Endodermal cell (in vitro differentiated cells): ENCODE results near the gene HIRA. TPM values are rescaled to one million over a fixed set of nuclear protein-coding genes. Genes with fewer than 3 reads are reported as not detected.

Source experiments
- DNase-seq: peaks from one replicate; pipeline ENCODE4 v3.0.0-alpha.2; 2017
- H3K27ac ChIP-seq: 2 replicates; pipeline ENCODE4 v1.5.1; 2013; ENCODE audit warnings: mild to moderate bottlenecking, low read depth, low read length, moderate library complexity
- H3K27me3 ChIP-seq: 2 replicates; pipeline ENCODE4 v1.6.1; 2013; ENCODE audit warnings: mild to moderate bottlenecking, low read length, moderate library complexity; ENCODE audit not compliant: insufficient read depth, control insufficient read depth, poor library complexity, severe bottlenecking
- H3K36me3 ChIP-seq: 2 replicates; pipeline ENCODE4 v1.7.0; 2013; ENCODE audit warnings: mild to moderate bottlenecking, low read length, moderate library complexity; ENCODE audit not compliant: control insufficient read depth, insufficient read depth
- H3K4me1 ChIP-seq: one replicate; pipeline ENCODE4 v1.7.0; 2013; ENCODE audit warnings: low read length; ENCODE audit not compliant: control insufficient read depth, insufficient read depth
- H3K4me3 ChIP-seq: 2 replicates; pipeline ENCODE4 v1.5.1; 2013; ENCODE audit warnings: mild to moderate bottlenecking, low read length, moderate library complexity
- H3K9ac ChIP-seq: 2 replicates; pipeline ENCODE4 v1.6.1; 2013; ENCODE audit warnings: mild to moderate bottlenecking, low read length, moderate library complexity; ENCODE audit not compliant: poor library complexity, severe bottlenecking; ENCODE audit errors: extremely low read depth
- H3K9me3 ChIP-seq: 2 replicates; pipeline ENCODE4 v1.6.1; 2013; ENCODE audit warnings: mild to moderate bottlenecking, low read length, moderate library complexity; ENCODE audit not compliant: control insufficient read depth
- H3K27ac Mint-ChIP-seq: 2 replicates; pipeline ENCODE4 v1.8.0; 2020; ENCODE audit warnings: mixed read lengths
- H3K27me3 Mint-ChIP-seq: 2 replicates; pipeline ENCODE4 v1.8.0; 2021; ENCODE audit warnings: mild to moderate bottlenecking, mixed read lengths; ENCODE audit not compliant: insufficient read depth
- H3K36me3 Mint-ChIP-seq: 2 replicates; pipeline ENCODE4 v1.8.0; 2020; ENCODE audit warnings: low read depth, mixed read lengths
- H3K4me1 Mint-ChIP-seq: 2 replicates; pipeline ENCODE4 v1.8.0; 2020; ENCODE audit warnings: mixed read lengths
- H3K4me3 Mint-ChIP-seq: 2 replicates; pipeline ENCODE4 v1.8.0; 2020; ENCODE audit warnings: mild to moderate bottlenecking, moderate library complexity, mixed read lengths
- H3K9me3 Mint-ChIP-seq: 2 replicates; pipeline ENCODE4 v1.8.0; 2020; ENCODE audit warnings: mild to moderate bottlenecking, mixed read lengths
- WGBS, 2 experiments: methylation state at CpG; one replicate each; pipeline versions ENCODE4 v1.1.5 to v1.1.7; 2013; ENCODE audit warnings: missing lambda C conversion rate in 2 of 2, mixed read lengths in 1 of 2; ENCODE audit not compliant: insufficient coverage in 1 of 2, insufficient read length in 1 of 2; 5-methylcytosine and 5-hydroxymethylcytosine counted together
- total RNA-seq, 2 donors: library from RNA; stranded (reverse); fragmentation: NEBNext Ultra II Directional in 1 of 2; extraction: Animal tissue kit (Norgen Biotek cat#: 25700) in 1 of 2; gene quantifications; 2 replicates in 1 of 2; 3 replicates in 1 of 2; pipeline ENCODE4 v1.2.1, GENCODE V29; 2021
- TF ChIP-seq, protein P1 (sequence below): fragments of 200-600 bp; sonication (generic); conservative IDR thresholded peaks from 2 replicates; pipeline ENCODE4 v1.5.0; 2021; ENCODE audit warnings: antibody characterized with exemption, mild to moderate bottlenecking

Gene HIRA
- total RNA-seq, 2 donors from 2014 or later = 44.8 to 46.6 TPM

DNA sequence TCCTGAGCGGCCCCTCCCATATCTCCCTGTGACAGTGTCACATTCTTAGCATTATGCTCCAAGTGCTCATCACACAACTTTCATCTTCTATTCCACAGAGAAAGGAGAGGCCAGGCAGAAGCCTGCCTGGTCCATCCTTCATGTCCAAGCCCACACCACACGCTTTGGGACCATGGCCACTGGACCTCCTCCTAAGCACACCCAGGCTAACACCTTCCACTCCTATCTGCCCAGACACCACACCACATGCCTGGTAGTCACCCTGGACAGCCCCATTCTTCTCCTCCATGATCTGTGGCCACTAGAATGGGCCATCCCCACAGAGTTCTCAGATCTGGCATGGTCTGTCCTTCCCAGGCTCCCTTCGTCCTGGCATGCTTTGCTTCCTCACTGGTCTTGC, 55.3 kb downstream of the HIRA start:
- H3K4me3 Mint-ChIP-seq = no peak overlapping the region
- Histone ChIP-seq H3K4me3 (no peak overlapping the region), H3K9me3 (no peaks in the 10 kb centered on the region), H3K27ac (no peak overlapping the region), H3K4me1 (no peaks in the 10 kb centered on the region), H3K27me3 (no peaks in the 10 kb centered on the region), H3K9ac (no peak overlapping the region), H3K36me3 (peaks cover 71% of the 10 kb centered on the region)
- TF ChIP-seq, protein P1, sequence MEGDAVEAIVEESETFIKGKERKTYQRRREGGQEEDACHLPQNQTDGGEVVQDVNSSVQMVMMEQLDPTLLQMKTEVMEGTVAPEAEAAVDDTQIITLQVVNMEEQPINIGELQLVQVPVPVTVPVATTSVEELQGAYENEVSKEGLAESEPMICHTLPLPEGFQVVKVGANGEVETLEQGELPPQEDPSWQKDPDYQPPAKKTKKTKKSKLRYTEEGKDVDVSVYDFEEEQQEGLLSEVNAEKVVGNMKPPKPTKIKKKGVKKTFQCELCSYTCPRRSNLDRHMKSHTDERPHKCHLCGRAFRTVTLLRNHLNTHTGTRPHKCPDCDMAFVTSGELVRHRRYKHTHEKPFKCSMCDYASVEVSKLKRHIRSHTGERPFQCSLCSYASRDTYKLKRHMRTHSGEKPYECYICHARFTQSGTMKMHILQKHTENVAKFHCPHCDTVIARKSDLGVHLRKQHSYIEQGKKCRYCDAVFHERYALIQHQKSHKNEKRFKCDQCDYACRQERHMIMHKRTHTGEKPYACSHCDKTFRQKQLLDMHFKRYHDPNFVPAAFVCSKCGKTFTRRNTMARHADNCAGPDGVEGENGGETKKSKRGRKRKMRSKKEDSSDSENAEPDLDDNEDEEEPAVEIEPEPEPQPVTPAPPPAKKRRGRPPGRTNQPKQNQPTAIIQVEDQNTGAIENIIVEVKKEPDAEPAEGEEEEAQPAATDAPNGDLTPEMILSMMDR = no peak
- H3K27me3 Mint-ChIP-seq = no peaks in the 10 kb centered on the region
- DNase-seq = no peak
- no peaks in the 10 kb centered on the region for H3K4me1 Mint-ChIP-seq
- no peaks in the 10 kb centered on the region for H3K9me3 Mint-ChIP-seq
- WGBS, 2 experiments = 86 to 93% methylated on average over 3 of the region's 3 CpGs
- H3K27ac Mint-ChIP-seq = no peak overlapping the region
- peaks cover 71% of the 10 kb centered on the region for H3K36me3 Mint-ChIP-seq

DNA sequence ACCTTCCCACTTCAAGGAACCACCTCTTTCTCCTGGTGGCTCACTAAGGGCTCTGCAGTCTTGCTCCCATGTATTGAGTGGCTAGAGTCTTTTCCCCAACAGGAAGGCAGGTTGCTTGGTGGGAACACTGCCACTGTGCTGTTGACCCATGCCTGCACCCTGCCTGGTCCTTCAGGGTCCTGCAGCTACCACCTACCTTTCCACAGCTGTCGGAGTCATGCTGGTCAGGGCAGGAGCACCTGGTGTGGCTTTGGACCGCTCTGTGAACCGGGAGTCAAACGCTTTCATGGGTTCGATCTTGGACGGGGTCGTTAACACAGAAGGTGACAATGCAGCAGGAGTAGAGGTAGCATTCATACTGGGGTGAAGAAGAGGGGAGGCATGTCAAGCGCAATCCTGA, 56.1 kb downstream of the HIRA start:
- Mint-ChIP-seq H3K9me3 (no peaks in the 10 kb centered on the region), H3K4me3 (no peak overlapping the region), H3K27ac (no peak overlapping the region), H3K4me1 (no peaks in the 10 kb centered on the region), H3K27me3 (no peaks in the 10 kb centered on the region), H3K36me3 (peaks cover 69% of the 10 kb centered on the region)
- Histone ChIP-seq H3K9me3 (no peaks in the 10 kb centered on the region), H3K27ac (no peak overlapping the region), H3K9ac (no peak overlapping the region), H3K4me3 (no peak overlapping the region), H3K27me3 (no peaks in the 10 kb centered on the region), H3K36me3 (peaks cover 71% of the 10 kb centered on the region), H3K4me1 (no peaks in the 10 kb centered on the region)
- DNase-seq = no peak
- 93 to 100% methylated on average over 6 to 8 of the region's 8 CpGs for whole genome bisulfite sequencing, 2 experiments
- TF ChIP-seq, protein P1 = no peak

DNA sequence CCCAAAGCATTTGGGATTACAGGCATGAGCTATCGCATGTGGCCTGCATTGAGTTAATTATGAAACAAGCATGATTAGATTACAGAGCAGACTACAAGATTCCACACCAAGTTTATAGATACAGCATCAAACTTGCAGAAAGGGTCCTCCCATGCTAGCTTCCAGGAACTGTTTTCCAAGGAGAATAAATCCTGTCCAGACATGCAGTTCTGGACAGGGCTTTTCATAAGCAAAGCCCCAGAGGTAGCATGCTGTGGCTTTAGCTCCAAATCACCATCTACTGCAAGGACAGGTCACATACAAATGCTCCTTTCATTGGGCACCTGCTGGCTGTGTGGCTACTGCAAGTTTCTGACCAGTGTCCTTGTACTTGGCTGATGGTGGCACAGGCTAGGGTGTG, 57.1 kb downstream of the HIRA start:
- WGBS, 2 experiments = 100% methylated on average over 1 of the region's 1 CpG

More for the DNA sequence above, 57.1 kb downstream of the HIRA start:
- H3K36me3 Mint-ChIP-seq = peaks cover 68% of the 10 kb centered on the region
- Histone ChIP-seq H3K27ac (no peak overlapping the region), H3K9me3 (no peaks in the 10 kb centered on the region), H3K27me3 (no peaks in the 10 kb centered on the region), H3K36me3 (peaks cover 78% of the 10 kb centered on the region), H3K4me1 (no peaks in the 10 kb centered on the region), H3K4me3 (no peak overlapping the region), H3K9ac (no peak overlapping the region)
- no peaks in the 10 kb centered on the region for H3K9me3 Mint-ChIP-seq
- H3K4me3 Mint-ChIP-seq = no peak overlapping the region
- TF ChIP-seq, protein P1 = no peak
- H3K27ac Mint-ChIP-seq = no peak overlapping the region
- no peak for DNase-seq
- no peaks in the 10 kb centered on the region for H3K4me1 Mint-ChIP-seq
- no peaks in the 10 kb centered on the region for H3K27me3 Mint-ChIP-seq
